Ascending aorta (tissue), 2 donors: Measurements from ENCODE around the gene C4orf46. TPM values are rescaled to one million over a fixed set of nuclear protein-coding genes. Genes with fewer than 3 reads are reported as not detected.
"Not testable (repeated sequence)": the region's sequence is repeated elsewhere in the genome, so short reads cannot be mapped to it uniquely, and the experiment has no call there.

Experiments used
- DNase-seq, 2 donors: peaks; one replicate each; pipeline ENCODE4 v3.0.0-alpha.2; 2019; ENCODE audit warnings: low spot score in 2 of 2
- H3K27ac ChIP-seq, 2 donors: fragments of 200-600 bp; sonication (generic); one replicate each; pipeline ENCODE4 v1.5.1; 2016 to 2017; ENCODE audit warnings: mild to moderate bottlenecking in 1 of 2
- H3K27me3 ChIP-seq: fragments of 200-600 bp; sonication (generic); one replicate; pipeline ENCODE4 v1.5.1; 2017
- H3K36me3 ChIP-seq, 2 donors: fragments of 200-600 bp; sonication (generic); one replicate each; pipeline ENCODE4 v1.5.1; 2016
- H3K4me1 ChIP-seq, 2 donors: fragments of 200-600 bp; sonication (generic); one replicate each; pipeline ENCODE4 v1.5.1; 2016 to 2017; ENCODE audit warnings: mild to moderate bottlenecking in 1 of 2
- H3K4me3 ChIP-seq, 2 donors: fragments of 200-600 bp; sonication (generic); one replicate each; pipeline ENCODE4 v1.5.1; 2016 to 2017; ENCODE audit warnings: mild to moderate bottlenecking in 1 of 2
- H3K9me3 ChIP-seq, 2 donors: fragments of 200-600 bp; sonication (generic); one replicate each; pipeline ENCODE4 v1.5.1; 2016
- intact Hi-C: fragments of 100-400 bp; cut with DNase I; formaldehyde crosslinking; loops from one replicate; pipeline ENCODE4 v1.15.1; 2023
- total RNA-seq: library from RNA; depleted of rRNA; stranded (reverse); fragments of >200 nt; gene quantifications from one replicate; pipeline ENCODE4 v1.1.0, GENCODE V29; 2016
- TF ChIP-seq, protein P1 (sequence below), 3 experiments: fragments of 200-600 bp in 2 of 3; fragments of 450-650 bp in 1 of 3; sonication (generic) in 2 of 3; IDR thresholded peaks; one replicate each; pipeline ENCODE4 v1.5.1; 2016 to 2019; ENCODE audit warnings: antibody characterized with exemption in 3 of 3, mild to moderate bottlenecking in 1 of 3, moderate library complexity in 1 of 3

Gene C4orf46
- total RNA-seq, 1 donor from 2014 or later: 0.75 TPM

DNA sequence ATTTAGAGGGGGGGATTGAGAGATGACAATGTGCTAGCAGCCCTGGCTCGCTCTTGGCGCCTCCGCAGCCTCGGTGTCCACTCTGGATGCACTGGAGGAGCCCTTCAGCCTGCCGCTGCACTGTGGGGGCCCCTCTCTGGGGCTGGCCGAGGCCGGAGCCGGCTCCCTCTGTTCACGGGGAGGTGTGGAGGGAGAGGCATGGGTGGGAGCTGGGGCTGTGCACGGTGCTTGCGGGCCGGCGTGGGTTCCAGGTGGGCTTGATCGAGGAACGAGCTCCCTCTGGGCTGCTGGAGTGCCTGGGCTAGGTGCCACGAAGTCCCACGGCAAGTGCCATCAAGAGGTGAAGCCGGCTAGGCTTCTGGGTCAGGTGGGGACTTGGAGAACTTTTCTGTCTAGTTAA lies 6.9 kb downstream of the C4orf46 start:
- no peak overlapping the region for H3K4me3 ChIP-seq
- no peaks in the 10 kb centered on the region for H3K27me3 ChIP-seq
- DNase-seq: no peak
- no peak overlapping the region for H3K27ac ChIP-seq
- H3K4me1 ChIP-seq: no peaks in the 10 kb centered on the region
- no peaks in the 10 kb centered on the region for H3K9me3 ChIP-seq
- no peaks in the 10 kb centered on the region for H3K36me3 ChIP-seq
- intact Hi-C loops: no loop called here
- TF ChIP-seq, protein P1, sequence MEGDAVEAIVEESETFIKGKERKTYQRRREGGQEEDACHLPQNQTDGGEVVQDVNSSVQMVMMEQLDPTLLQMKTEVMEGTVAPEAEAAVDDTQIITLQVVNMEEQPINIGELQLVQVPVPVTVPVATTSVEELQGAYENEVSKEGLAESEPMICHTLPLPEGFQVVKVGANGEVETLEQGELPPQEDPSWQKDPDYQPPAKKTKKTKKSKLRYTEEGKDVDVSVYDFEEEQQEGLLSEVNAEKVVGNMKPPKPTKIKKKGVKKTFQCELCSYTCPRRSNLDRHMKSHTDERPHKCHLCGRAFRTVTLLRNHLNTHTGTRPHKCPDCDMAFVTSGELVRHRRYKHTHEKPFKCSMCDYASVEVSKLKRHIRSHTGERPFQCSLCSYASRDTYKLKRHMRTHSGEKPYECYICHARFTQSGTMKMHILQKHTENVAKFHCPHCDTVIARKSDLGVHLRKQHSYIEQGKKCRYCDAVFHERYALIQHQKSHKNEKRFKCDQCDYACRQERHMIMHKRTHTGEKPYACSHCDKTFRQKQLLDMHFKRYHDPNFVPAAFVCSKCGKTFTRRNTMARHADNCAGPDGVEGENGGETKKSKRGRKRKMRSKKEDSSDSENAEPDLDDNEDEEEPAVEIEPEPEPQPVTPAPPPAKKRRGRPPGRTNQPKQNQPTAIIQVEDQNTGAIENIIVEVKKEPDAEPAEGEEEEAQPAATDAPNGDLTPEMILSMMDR (IDR thresholded peaks at IDR 0.05): no peak

DNA sequence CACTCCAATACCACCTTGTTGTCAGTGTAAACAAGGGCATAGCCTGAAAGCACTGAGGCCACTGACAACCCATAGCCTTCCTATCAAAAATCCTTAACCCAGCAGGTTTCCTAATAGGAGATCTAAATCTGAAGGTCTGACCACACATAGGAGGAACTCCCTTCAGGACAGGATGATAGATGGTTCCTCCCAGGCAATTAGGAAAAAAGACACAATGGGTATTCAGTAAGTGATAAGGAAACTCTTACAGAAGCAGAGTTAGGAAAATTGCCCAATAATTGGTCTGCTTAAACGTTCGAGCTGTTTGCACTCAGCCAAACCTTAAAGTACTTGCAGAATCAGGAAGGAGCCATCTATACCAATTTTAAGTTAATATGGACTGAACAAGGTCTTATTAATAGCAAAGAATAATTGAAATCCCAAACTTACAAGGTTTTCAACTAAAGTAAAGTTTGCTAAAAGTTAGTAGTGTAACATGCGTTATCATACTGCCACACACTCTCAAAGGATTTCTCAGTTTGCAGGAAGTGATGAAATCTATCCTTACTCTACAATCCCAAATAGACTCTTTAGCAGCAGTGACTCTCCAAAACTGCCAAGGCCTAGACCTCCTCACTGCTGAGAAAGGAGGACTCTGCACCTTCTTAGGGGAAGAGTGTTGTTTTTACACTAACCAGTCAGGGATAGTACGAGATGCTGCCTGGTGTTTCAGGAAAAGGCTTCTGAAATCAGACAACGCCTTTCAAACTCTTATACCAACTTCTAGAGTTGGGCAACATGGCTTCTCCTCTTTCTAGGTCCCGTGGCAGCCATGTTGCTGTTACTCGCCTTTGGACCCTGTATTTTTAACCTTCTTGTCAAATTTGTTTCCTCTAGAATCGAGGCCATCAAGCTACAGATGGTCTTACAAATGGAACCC lies 7.7 kb downstream of the C4orf46 start:
- H3K9me3 ChIP-seq, H3K27ac ChIP-seq, H3K4me1 ChIP-seq, intact Hi-C loops, H3K27me3 ChIP-seq, DNase-seq, H3K4me3 ChIP-seq, H3K36me3 ChIP-seq: not testable (repeated sequence)

DNA sequence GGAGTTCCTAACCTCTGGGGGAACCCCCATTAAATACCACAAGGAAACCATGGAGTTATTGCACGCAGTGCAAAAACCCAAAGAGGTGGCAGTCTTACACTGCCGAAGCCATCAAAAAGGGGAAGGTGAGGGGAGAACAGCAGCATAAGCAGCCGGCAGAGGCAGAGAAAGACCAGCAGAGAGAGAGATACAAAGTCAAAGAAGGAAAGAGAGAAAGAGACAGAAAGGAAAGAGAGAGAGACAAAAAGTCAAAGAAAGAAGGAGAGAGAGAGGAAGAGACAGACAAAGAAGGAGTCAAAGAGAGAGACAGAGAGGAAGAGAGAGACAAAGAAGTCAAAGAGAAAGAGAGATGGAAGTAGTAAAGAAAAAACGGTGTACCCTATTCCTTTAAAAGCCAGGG lies 8.4 kb downstream of the C4orf46 start:
- intact Hi-C loops, H3K27ac ChIP-seq, DNase-seq, H3K36me3 ChIP-seq, H3K4me3 ChIP-seq, H3K27me3 ChIP-seq, H3K4me1 ChIP-seq, H3K9me3 ChIP-seq: not testable (repeated sequence)

DNA sequence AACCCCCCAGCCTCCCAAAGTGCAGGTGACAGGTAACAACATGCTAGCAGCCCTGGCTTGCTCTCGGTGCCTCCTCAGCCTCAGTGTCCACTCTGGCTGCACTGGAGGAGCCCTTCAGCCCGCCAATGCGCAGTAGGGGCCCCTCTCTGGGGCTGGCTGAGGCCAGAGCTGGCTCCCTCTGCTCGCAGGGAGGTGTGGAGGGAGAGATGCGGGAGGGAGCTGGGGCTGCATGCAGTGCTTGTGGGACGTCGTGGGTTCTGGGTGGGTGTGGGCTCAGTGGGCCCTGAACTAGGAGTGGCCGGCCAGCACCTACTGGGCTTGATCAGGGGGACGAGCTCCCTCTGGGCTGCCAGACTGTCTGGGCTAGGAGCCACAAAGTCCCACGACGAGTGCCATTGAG lies 14.4 kb downstream of the C4orf46 start:
- intact Hi-C loops: no loop called here

DNA sequence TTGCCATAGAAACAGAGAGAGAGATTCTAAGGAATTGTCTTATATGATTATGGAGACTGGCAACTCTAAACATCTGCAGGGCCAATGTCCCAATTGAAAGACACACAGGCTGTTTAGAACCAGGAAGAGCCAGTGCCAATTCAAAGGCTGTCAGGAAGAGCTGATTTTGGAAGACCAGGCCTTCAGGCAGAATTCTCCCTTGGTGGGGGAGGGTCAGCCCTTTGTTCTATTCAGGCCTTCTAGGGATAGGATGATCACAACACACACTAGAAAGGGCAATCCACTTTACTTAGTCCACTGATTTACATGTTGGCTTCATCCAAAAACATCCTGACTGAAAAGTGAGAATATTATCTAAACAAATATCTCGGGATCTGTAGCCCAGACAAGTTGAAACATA lies 15.2 kb downstream of the C4orf46 start:
- intact Hi-C loops: no loop called here
- TF ChIP-seq, protein P1 (IDR thresholded peaks at IDR 0.05): no peak
- Histone ChIP-seq H3K27me3 (no peaks in the 10 kb centered on the region), H3K4me3 (no peak overlapping the region), H3K36me3 (no peaks in the 10 kb centered on the region), H3K27ac (no peak overlapping the region), H3K9me3 (no peaks in the 10 kb centered on the region), H3K4me1 (no peaks in the 10 kb centered on the region)
- DNase-seq: no peak

More for the DNA sequence above, 14.4 kb downstream of the C4orf46 start:
- no peak for DNase-seq
- H3K4me3 ChIP-seq: no peak overlapping the region
- TF ChIP-seq, protein P1 (IDR thresholded peaks at IDR 0.05): no peak
- no peaks in the 10 kb centered on the region for H3K27me3 ChIP-seq
- H3K36me3 ChIP-seq: no peaks in the 10 kb centered on the region
- H3K9me3 ChIP-seq: no peaks in the 10 kb centered on the region
- no peak overlapping the region for H3K27ac ChIP-seq
- H3K4me1 ChIP-seq: no peaks in the 10 kb centered on the region

DNA sequence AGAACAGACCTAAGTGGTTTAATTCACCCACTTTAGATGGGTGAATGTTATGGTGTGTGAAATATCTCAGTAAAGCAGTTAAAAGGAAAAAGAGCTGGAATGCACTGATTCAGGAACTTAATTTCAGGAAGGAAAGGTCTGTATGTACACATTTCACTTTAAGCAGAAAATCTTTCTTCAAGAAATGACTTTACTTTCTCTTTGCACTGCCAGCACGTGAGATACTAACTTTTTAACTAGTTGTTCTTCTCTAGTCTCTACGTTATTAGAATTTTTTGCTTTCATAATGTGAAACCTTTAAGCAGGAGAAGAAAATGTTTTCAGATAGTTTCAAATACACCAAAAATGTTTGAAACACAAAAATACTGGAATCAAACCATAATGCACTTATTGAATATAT lies 18.8 kb downstream of the C4orf46 start:
- H3K4me3 ChIP-seq: peak overlapping the region in 1 of 2 donors; percentile 17
- intact Hi-C loops: no loop called here
- H3K9me3 ChIP-seq: no peaks in the 10 kb centered on the region
- no peak for DNase-seq
- no peaks in the 10 kb centered on the region for H3K36me3 ChIP-seq
- H3K27ac ChIP-seq: no peak overlapping the region
- TF ChIP-seq, protein P1 (IDR thresholded peaks at IDR 0.05): no peak
- H3K4me1 ChIP-seq: no peaks in the 10 kb centered on the region
- no peaks in the 10 kb centered on the region for H3K27me3 ChIP-seq
